DMS79 (cell line): Measurements from ENCODE around the gene XPOT.

Experiments used
- DNase-seq: peaks from one replicate; lab custom pipeline; 2025; lab: John Stamatoyannopoulos, UW

XPOT gene

GRCh38 chr12:64469455-64470142, 65.4 kb downstream of the XPOT start:
- DNase-seq: no peak

DNA sequence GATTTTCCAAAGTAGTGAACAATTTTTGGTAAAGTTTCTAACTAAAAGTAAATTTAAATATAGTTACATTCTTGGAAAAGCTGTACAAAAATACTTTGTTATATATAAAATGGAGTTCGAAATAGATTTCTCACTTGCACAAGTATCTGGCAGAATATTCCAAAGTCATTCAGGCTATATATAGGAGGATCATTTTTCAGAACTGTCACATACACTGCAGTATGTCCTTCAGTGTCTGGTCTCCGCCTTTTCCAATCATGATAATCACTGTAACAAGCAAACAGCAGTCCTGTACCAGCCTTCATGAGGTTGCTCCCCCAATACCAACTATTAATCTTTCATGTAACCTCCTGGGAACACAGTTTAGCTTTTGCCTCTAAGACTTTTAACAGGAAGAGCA, 66.3 kb downstream of the XPOT start:
- no peak for DNase-seq

DNA sequence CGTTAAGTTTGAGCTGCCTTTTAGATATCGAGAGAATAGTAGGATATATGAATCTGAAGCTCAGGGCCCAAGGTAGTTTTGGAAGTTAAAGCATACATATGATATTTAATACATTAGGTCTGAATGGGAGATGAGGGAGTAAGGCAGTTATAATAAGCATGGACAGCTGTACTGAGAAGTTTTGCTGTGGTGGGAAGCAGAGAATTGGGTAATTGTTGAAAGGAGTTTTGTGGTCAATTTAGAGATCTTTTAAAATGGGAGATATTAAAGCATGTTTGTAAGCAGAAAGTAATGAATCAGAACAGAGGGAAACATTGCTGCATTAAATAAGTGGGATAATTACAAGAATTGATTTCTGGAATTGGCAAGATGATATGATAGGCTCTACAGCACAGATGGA, 69.0 kb downstream of the XPOT start:
- DNase-seq: no peak

DNA sequence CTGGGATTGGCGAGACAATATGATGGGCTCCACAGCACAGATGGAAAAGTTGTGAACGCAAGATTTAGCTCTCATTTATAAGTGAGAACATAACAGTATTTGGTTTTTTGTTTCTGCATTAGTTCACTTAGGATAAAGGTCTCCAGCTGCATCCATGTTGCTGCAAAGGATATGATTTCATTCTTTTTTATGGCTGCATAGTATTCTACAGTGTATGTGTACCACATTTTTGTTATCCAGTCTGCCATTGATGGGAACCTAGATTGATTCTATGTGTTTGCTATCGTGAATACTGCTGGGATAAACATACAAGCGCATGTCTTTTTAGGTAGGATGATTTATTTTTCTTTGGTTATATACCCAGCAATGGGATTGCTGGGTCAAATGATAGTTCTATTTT, 71.3 kb downstream of the XPOT start:
- DNase-seq: no peak

DNA sequence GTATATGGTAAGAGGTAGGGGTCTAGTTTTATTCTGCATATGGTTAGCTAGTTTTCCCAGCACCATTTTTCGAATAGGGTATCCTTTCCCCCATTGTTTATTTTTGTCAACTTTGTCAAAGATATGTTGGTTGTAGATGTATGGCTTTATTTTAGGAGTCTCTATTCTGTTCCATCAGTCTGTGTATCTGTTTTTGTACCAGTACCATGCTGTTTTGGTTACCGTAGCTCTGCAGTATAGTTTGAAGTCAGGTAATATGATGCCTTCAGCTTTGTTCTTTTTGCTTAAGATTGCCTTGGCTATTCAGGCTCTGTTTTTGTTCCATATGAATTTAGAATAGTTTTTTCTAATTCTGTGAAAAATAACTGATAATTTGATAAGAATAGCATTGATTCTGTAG, 72.7 kb downstream of the XPOT start:
- DNase-seq: no peak

DNA sequence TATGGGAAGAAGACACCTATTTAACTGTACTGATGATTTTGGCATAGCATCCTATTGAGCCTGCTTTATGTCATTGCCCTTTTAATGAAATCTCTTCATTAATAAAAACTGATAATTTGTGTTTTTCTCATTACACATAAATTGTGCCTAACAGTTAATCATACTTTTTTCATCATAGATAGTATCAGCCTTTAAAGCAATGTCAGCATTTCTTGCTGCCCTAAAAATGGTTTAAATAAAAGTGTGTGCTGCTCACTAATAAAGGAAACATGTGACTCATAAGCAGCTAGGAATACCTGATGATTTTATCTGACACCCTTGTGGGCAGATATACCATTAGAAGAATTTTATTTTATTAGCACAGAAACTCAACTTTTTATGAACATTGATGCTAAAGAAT, 74.5 kb downstream of the XPOT start:
- DNase-seq: no peak

- no peak for DNase-seq
Measured at GRCh38 chr12:64480148-64480547, 76.0 kb downstream of the XPOT start.

- no peak for DNase-seq
Measured at GRCh38 chr12:64486657-64487056, 82.5 kb downstream of the XPOT start.

- DNase-seq: no peak
Measured at GRCh38 chr12:64491718-64492117, 87.5 kb downstream of the XPOT start.

GRCh38 chr12:64493513-64493912, 89.3 kb downstream of the XPOT start:
- DNase-seq: no peak

- no peak for DNase-seq
Measured at GRCh38 chr12:64494998-64495729, 91.0 kb downstream of the XPOT start.

DNA sequence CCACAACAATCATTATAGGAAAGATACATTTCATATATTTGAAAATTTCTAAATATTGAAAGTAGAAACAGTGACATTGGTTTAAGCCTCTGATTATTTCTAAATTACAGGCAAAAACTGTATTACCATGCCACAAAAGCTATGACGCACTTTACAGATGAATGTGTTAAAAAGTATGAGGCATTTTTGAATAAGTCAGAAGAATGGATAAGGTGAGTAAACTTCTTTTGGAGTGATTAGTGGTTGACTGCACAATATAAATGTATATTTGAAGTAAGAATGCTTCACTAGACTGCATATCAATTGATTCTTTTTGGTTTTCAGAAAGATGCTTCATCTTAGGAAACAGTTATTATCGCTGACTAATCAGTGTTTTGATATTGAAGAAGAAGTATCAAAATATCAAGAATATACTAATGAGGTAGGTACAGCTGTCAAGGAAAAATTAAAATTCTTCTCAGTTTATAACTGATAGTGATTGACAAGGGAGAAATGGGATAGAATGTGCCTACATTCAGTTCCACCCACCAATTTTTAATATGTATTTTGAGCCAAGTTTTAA, 92.7 kb downstream of the XPOT start:
- DNase-seq: no peak

DNA sequence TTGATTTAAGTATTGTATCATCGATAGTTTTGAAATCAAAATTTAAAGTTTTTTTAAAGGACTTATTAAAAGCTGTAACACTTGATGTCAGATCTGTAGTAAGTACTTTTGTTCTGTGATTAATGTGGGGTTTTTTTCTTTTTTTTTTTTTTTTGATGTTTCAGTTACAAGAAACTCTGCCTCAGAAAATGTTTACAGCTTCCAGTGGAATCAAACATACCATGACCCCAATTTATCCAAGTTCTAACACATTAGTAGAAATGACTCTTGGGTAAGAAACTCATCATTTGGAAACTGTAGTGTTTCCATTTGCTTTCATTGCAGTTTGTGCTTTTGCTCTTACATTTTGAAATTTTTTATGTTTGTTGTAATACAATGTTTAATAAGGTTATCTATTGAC, 93.3 kb downstream of the XPOT start:
- DNase-seq: no peak

DNA sequence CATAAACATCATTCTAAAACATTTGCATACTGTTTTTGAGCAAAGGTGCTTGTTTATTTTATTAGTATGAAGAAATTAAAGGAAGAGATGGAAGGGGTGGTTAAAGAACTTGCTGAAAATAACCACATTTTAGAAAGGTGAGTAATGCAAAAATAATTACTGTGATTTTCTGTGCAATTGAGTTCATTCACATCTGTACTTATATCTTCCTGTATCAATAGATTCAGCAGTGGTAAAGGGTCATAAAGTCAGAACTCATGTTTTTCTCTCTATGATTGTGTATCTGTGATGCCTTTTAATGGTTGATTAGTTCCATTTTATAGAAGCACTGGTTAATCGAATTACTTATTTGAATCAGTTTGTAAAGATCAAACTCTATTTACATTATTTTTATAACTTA, 93.7 kb downstream of the XPOT start:
- DNase-seq: no peak

DNA sequence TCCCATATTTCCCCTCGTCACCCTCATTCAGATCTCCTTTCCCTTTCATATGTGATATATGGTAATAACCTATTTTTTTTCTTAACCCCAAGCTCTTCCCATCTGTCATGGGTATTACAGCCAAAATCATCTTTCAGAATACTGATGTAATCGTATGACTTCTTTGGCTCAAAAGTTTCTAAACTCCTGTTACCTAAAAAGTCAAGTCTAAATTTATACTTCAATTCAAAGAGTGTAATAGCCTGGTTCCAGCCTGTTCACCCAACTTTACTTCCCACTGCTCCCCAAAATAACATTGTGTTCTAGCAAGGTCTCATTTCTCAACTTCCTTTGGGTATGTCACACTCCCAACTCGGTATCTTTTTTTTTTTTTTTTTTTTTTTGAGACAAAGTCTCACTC, 96.2 kb downstream of the XPOT start:
- DNase-seq: no peak
